ENCODE data around the gene TCFL5.

The TCFL5 gene

DNA sequence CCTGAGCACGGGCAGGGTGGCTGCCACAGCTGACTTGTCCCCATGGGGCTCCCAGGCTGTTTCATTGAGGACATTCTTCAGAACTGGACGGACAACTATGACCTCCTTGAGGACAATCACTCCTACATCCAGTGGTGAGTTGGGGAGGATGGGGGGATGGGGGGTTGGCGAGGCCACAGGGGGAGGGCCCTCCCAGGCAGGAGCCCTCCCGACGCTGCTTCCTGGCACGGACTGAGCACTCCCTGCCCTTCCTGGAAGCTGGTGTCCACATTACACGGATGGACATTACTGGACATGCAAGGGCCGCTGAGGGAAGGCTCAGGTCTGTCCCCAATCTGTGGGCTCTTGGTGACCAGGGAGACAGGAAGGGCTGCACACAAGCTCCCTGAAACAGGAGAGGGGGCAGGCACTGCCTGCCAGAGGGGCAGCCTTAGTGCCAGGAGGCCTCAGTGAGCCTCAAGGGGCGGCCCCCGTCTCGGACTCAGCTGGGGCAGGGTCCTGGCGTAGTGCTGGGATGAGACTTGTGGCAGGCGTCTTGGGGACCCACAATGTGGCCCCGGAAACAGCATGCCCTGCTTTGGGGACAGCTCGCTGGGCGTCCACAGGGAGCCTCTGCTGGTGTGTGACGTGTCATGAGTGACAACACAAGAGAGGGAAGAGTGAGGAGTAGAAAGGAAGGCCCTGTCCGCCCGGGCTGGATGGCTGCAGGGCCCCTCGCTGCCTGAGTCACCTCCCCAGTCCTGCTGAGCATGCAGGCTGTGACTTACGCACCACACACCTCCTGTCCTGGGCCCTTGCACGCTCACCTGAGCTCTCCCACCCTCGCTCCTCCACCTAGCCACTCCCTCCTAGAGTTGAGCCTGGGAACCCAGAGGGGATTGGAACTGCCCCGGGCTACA is 51.8 kb downstream of the TCFL5 start:
- no peak overlapping the region for H3K4me3 ChIP-seq (ENCODE audit: low read depth, low read length)
- TF ChIP-seq, protein P1, sequence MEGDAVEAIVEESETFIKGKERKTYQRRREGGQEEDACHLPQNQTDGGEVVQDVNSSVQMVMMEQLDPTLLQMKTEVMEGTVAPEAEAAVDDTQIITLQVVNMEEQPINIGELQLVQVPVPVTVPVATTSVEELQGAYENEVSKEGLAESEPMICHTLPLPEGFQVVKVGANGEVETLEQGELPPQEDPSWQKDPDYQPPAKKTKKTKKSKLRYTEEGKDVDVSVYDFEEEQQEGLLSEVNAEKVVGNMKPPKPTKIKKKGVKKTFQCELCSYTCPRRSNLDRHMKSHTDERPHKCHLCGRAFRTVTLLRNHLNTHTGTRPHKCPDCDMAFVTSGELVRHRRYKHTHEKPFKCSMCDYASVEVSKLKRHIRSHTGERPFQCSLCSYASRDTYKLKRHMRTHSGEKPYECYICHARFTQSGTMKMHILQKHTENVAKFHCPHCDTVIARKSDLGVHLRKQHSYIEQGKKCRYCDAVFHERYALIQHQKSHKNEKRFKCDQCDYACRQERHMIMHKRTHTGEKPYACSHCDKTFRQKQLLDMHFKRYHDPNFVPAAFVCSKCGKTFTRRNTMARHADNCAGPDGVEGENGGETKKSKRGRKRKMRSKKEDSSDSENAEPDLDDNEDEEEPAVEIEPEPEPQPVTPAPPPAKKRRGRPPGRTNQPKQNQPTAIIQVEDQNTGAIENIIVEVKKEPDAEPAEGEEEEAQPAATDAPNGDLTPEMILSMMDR (IDR thresholded peaks at IDR 0.05; ENCODE audit: insufficient read depth, low read depth, low read length, missing control alignments), result no peak
- no peak for DNase-seq (ENCODE audit: low read depth)

DNA sequence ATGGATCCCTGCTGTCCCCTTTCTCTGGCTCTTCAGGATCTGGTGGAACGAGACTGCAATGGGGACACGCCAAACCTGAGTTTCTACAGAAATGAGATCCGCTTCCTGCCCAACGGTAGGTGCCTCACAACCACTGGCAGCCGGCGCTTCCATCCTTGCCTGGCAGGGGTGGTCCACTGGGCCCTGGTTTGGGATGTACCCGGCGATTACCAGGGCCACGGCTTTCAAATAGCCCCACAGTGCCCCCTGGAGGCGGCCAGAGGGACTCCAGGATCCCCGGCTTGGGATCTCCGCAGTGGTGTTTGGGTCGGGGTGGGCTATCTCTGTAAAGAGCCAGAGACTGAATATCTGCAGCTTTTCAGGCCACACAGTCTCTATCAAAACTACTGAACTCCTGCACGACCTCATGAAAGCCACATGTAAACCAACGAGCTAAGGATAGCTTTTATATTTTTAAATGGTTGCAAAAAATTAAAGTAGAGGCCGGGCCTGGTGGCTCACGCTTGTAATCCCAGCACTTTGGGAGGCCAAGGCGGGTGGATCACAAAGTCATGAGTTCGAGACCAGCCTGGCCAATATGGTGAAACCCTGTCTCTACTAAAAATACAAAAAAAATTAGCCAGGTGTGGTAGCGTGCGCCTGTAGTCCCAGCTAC is 53.3 kb downstream of the TCFL5 start:
- peak; percentile 66 for DNase-seq (ENCODE audit: low read depth)
- no peak overlapping the region for H3K4me3 ChIP-seq (ENCODE audit: low read depth, low read length)
- TF ChIP-seq, protein P1 (IDR thresholded peaks at IDR 0.05; ENCODE audit: insufficient read depth, low read depth, low read length, missing control alignments), result peak; percentile 87

DNA sequence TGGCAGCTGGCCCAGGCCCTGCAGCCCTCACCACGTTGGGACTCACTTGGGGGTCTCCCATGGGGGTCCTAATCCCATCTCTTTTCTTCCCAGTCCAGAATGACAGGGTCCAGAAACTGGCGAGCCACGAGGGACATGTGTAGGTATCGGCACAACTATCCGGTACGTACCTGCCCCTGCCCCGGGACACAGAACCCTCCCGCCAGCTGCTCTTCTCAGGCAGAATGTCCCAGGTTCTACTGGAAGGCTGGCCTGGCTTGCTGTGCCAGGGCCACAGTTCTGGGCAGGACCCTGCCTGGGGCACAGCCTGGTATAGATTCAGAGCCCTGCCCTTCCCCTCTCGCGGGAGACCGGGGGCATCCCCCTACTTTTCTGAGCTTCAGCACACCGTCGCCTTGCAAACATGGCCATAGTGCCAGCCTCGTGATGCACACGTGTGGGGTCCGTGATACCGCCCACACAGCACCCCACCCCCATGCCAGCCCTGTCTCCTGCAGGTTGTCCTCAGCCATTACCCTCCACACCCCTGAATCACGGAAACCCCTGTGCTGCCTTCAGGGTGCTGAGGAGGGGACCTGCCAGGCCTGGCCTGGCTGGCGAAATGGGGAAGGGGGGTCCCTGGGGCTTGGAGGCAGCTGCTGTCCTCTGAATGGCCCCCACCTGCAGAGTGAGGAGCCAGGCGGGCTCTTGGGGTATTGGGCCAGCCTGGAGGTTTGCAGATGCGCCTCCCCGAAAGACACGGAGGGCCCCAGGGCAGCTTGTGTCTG is 54.0 kb downstream of the TCFL5 start:
- DNase-seq (ENCODE audit: low read depth), result no peak
- TF ChIP-seq, protein P1 (IDR thresholded peaks at IDR 0.05; ENCODE audit: insufficient read depth, low read depth, low read length, missing control alignments), result no peak
- no peak overlapping the region for H3K4me3 ChIP-seq (ENCODE audit: low read depth, low read length)

DNA sequence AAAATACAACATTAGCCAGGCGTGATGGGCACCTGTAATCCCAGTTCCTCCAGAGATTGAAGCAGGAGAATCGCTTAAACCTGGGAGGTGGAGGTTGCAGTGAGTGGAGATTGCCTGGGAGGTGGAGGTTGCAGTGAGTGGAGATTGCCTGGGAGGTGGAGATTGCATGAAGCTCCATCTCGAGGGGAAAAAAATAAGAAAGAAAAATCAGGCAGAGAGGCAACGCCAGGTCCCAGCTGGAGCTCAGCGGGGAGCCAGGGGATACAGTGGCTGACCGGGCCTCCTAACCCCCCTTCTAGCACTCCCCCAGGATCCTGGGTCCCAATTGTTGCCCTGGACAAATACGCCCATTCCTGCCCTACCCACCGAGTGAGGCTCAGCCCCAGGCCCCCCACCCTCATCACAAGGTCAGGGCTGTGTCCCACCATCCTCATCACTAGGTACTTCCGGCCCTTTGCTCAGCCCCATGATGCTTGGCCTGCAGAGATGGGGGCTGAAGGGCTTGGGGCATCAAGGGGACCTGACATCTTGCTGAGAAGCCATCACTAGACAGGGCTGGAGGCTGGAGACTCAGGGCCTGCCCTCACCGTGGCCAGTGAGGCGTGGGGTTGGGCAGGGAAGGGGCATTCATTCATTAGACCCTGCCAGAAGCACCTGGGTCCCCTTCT is 55.1 kb downstream of the TCFL5 start:
- H3K4me3 ChIP-seq (ENCODE audit: low read depth, low read length), result peak overlapping the region; percentile 88
- TF ChIP-seq, protein P1 (IDR thresholded peaks at IDR 0.05; ENCODE audit: insufficient read depth, low read depth, low read length, missing control alignments), result no peak
- no peak for DNase-seq (ENCODE audit: low read depth)

DNA sequence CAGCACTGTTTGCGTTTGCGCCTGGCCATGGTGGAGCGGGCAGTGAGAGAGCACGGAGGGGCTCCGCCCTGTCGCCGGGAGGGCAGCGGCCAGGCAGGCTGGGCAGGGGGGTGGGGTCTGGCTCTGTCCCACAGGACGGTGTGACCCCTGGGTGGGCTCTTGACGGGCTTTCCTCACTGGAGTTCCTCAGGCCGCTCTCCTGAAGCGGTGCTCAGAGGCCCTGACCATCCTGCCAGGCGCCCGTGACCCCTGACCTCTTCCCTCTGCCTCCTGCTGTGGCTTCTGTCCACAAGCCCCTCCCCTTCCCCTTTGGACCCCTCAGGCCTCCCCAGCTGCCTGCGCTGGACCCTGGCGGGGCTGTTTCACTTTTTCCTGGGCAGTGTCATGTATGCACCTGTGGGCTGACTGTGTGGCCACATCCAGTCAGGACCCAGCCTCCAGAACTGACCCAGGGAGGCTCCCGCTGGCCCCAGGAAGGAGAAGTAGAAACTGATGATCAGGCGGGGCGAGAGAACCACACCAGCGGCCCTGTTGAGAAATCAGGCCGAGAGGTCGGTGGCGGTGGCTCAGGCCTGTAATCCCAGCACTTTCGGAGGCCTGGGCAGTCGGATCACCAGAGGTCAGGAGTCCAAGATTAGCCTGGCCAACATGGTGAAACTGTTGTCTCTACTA is 55.8 kb downstream of the TCFL5 start:
- TF ChIP-seq, protein P1 (IDR thresholded peaks at IDR 0.05; ENCODE audit: insufficient read depth, low read depth, low read length, missing control alignments), result no peak

More for the DNA sequence above, 55.8 kb downstream of the TCFL5 start:
- DNase-seq (ENCODE audit: low read depth), result no peak
- H3K4me3 ChIP-seq (ENCODE audit: low read depth, low read length), result peak overlapping the region; percentile 88

Measured in GM12865 (cell line).